ENCODE data around the gene SNX24. TPM values are rescaled to one million over a fixed set of nuclear protein-coding genes. Genes with fewer than 3 reads are reported as not detected.
A peak's percentile ranks its signal among the peaks of the same experiment; 100 is the strongest.

The SNX24 gene
- total and polyA plus RNA-seq, 2 of the 4 experiments (the other 2 are of a cell fraction), result 13.8 to 15.0 TPM

GRCh38 chr5:123000731-123001130 is 155.3 kb downstream of the SNX24 start:
- no peak overlapping the region for H3K4me2 ChIP-seq (ENCODE audit: low read depth, low read length)
- H2AK9ac ChIP-seq (replicated peaks; ENCODE audit: low read depth, low read length, poor library complexity), result no peak overlapping the region
- no TSS peak for BruUV-seq (replicated peaks)
- H2BK120ac ChIP-seq (ENCODE audit: low read depth, low read length), result no peak overlapping the region
- dilution Hi-C loops (cut with HindIII; ENCODE audit: low sequenced_read_pairs, unreplicated experiment), result no loop called here
- no peak overlapping the region for H2BK20ac ChIP-seq (ENCODE audit: low read depth, low read length)
- no CpG with 5 or more reads among the region's 1 CpG for WGBS, 2 experiments (ENCODE audit: extremely low coverage in 2 of 2, insufficient read length in 1 of 2)
- no peak overlapping the region for H3K4me3 ChIP-seq (ENCODE audit: insufficient read depth, low read depth, low read length)
- H3K23ac ChIP-seq (ENCODE audit: low read depth, low read length), result no peak overlapping the region
- H2BK15ac ChIP-seq (ENCODE audit: low read depth, low read length), result no peak overlapping the region
- no peak overlapping the region for H2BK5ac ChIP-seq (ENCODE audit: low read depth, low read length, poor library complexity, severe bottlenecking)
- no peak overlapping the region for H4K5ac ChIP-seq (ENCODE audit: low read depth, low read length)
- TF ChIP-seq RAD21 (IDR thresholded peaks at IDR 0.05; ENCODE audit: low read length), result no peak
- 0 out of 2 replicates have a peak, but pooled peaks have one; percentile 5 for TF ChIP-seq CEBPB (IDR thresholded peaks at IDR 0.05; ENCODE audit: low read depth, low read length)
- no peak for TF ChIP-seq NFE2L2 (IDR thresholded peaks at IDR 0.05; ENCODE audit: low read depth, low read length)
- TF ChIP-seq RFX5 (IDR thresholded peaks at IDR 0.05; ENCODE audit: low read depth, low read length), result no peak
- no peak for DNase-seq
- no peaks in the 10 kb centered on the region for H3K9me3 ChIP-seq (ENCODE audit: control insufficient read depth, insufficient read depth, low read length)
- H3K4ac ChIP-seq (ENCODE audit: low read depth, low read length), result no peak overlapping the region
- in situ Hi-C loops (cut with MboI; ENCODE audit: low sequenced_read_pairs), result no loop called here
- no peak overlapping the region for H2AFZ ChIP-seq (replicated peaks; ENCODE audit: low read length, poor library complexity)
- no peak overlapping the region for H3K27ac ChIP-seq (ENCODE audit: insufficient read depth, low read length)
- intact Hi-C loops (cut with micrococcal nuclease), result no loop called here
- POLR2A ChIA-PET (ENCODE audit: unreplicated experiment), result no interaction called here
- H3K36me3 ChIP-seq (ENCODE audit: control insufficient read depth, insufficient read depth, low read length), result no peaks in the 10 kb centered on the region
- H3K27me3 ChIP-seq (ENCODE audit: control insufficient read depth, insufficient read depth, low read length), result no peaks in the 10 kb centered on the region
- H4K91ac ChIP-seq (ENCODE audit: insufficient read depth, low read depth, low read length), result no peak overlapping the region
- no peak overlapping the region for H3K14ac ChIP-seq (replicated peaks; ENCODE audit: low read depth, low read length)
- no peak overlapping the region for H3K56ac ChIP-seq (ENCODE audit: extremely low read depth, insufficient read depth, low read length)
- no peaks in the 10 kb centered on the region for H3K79me1 ChIP-seq (ENCODE audit: low read depth in 1 of 2, low read length in 2 of 2)
- no peaks in the 10 kb centered on the region for H3K9me1 ChIP-seq (ENCODE audit: insufficient read depth, low read length)
- no peak overlapping the region for H3K18ac ChIP-seq (ENCODE audit: low read depth, low read length)
- no peaks in the 10 kb centered on the region for H4K20me1 ChIP-seq (ENCODE audit: insufficient read depth, low read length)
- CTCF ChIA-PET, result no interaction called here
- H3K4me1 ChIP-seq (ENCODE audit: control insufficient read depth, insufficient read depth, low read length), result no peaks in the 10 kb centered on the region
- no peak overlapping the region for H3K9ac ChIP-seq (ENCODE audit: low read depth, low read length)
- ATAC-seq (ENCODE audit: low read depth), result no peak
- H2AK5ac ChIP-seq (ENCODE audit: low read depth, low read length), result no peak overlapping the region
- no peak overlapping the region for H4K8ac ChIP-seq (ENCODE audit: low read depth in 2 of 2, low read length in 2 of 2)
